Gastroesophageal sphincter (tissue), 3 donors: Measurements from ENCODE around the gene PCNX4.

Experiments used
- EP300 ChIP-seq: sonication (generic); formaldehyde crosslinking; IDR thresholded peaks from one replicate; pipeline ENCODE4 v1.6.1; 2017; ENCODE audit warnings: antibody characterized with exemption, mild to moderate bottlenecking
- POLR2A ChIP-seq, 2 donors: fragments of 450-650 bp; IDR thresholded peaks; one replicate each; pipeline ENCODE4 v1.6.1; 2017; ENCODE audit warnings: antibody characterized with exemption in 2 of 2, mild to moderate bottlenecking in 2 of 2, moderate library complexity in 1 of 2
- TF ChIP-seq, protein P1 (sequence below), 4 experiments: fragments of 200-600 bp in 2 of 4; fragments of 450-650 bp in 2 of 4; sonication (generic) in 1 of 4; IDR thresholded peaks; one replicate each; pipeline ENCODE4 v1.5.1; 2017 to 2019; ENCODE audit warnings: antibody characterized with exemption in 4 of 4, mild to moderate bottlenecking in 2 of 4, moderate library complexity in 2 of 4

DNA sequence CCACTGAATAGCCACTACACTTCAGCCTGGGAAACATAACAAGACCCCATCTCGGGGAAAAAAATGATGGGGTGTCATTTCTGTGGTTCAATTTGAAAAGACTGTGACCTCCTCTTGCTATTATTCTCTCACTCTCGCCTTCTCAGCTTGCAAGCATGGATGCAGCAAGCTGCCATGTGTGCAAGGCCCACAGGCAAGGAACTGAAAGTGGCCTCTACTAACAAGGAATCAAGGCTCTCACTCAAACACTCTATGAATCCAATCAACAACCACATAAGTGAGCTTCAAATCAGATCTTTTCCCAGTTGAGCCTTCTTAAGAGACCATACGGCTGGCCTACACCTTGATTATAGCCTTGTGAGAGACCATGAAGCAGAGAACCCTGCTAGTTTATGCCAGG is 91.4 kb downstream of the PCNX4 start:
- TF ChIP-seq, protein P1, sequence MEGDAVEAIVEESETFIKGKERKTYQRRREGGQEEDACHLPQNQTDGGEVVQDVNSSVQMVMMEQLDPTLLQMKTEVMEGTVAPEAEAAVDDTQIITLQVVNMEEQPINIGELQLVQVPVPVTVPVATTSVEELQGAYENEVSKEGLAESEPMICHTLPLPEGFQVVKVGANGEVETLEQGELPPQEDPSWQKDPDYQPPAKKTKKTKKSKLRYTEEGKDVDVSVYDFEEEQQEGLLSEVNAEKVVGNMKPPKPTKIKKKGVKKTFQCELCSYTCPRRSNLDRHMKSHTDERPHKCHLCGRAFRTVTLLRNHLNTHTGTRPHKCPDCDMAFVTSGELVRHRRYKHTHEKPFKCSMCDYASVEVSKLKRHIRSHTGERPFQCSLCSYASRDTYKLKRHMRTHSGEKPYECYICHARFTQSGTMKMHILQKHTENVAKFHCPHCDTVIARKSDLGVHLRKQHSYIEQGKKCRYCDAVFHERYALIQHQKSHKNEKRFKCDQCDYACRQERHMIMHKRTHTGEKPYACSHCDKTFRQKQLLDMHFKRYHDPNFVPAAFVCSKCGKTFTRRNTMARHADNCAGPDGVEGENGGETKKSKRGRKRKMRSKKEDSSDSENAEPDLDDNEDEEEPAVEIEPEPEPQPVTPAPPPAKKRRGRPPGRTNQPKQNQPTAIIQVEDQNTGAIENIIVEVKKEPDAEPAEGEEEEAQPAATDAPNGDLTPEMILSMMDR (IDR thresholded peaks at IDR 0.05), result no peak
- TF ChIP-seq EP300 (no peak), POLR2A (IDR thresholded peaks at IDR 0.05) (no peak)
